Measurements from ENCODE around the gene USPL1. TPM values are rescaled to one million over a fixed set of nuclear protein-coding genes. Genes with fewer than 3 reads are reported as not detected.

The USPL1 gene
- total RNA-seq, 1 experiment from 2014 or later: 14.3 TPM

- Mint-ChIP-seq H3K27ac (no peak overlapping the region), H3K4me3 (no peak overlapping the region), H3K4me1 (no peaks in the 10 kb centered on the region), H3K9me3 (no peaks in the 10 kb centered on the region), H3K27me3 (ENCODE audit: low read depth) (no peaks in the 10 kb centered on the region), H3K36me3 (no peaks in the 10 kb centered on the region)
- ATAC-seq (peak; percentile 63), DNase-seq (ENCODE audit: low spot score) (no peak)
- ChIA-PET CTCF (no interaction called here), POLR2A (no interaction called here)
- TF ChIP-seq ATF1 (CRISPR knock-in tag; IDR thresholded peaks at IDR 0.05): no peak
- TF ChIP-seq ZNF138 (CRISPR knock-in tag; conservative IDR thresholded peaks at IDR 0.05): no peak
- TF ChIP-seq TEAD1 (CRISPR knock-in tag; IDR thresholded peaks at IDR 0.05): no peak
- TF ChIP-seq IRF2 (CRISPR knock-in tag; IDR thresholded peaks at IDR 0.05; ENCODE audit: borderline replicate concordance, low read depth): no peak
- TF ChIP-seq ATF6 (CRISPR knock-in tag; IDR thresholded peaks at IDR 0.05): no peak
- no peak for TF ChIP-seq ZSCAN18 (CRISPR knock-in tag; IDR thresholded peaks at IDR 0.05)
- TF ChIP-seq SMAD3 (CRISPR knock-in tag; IDR thresholded peaks at IDR 0.05; ENCODE audit: borderline replicate concordance): no peak
- TF ChIP-seq AFF4 (CRISPR knock-in tag; IDR thresholded peaks at IDR 0.05; ENCODE audit: borderline replicate concordance): no peak
- TF ChIP-seq PRRX2 (CRISPR knock-in tag; IDR thresholded peaks at IDR 0.05): no peak
- no peak for TF ChIP-seq NR2C2 (CRISPR knock-in tag; IDR thresholded peaks at IDR 0.05)
- no peak for TF ChIP-seq GTF2I (CRISPR knock-in tag; conservative IDR thresholded peaks at IDR 0.05)
- TF ChIP-seq NR1H2 (CRISPR knock-in tag; IDR thresholded peaks at IDR 0.05): no peak
- no peak for TF ChIP-seq MXD4 (CRISPR knock-in tag; IDR thresholded peaks at IDR 0.05; ENCODE audit: borderline replicate concordance)
- no peak for TF ChIP-seq E2F1 (CRISPR knock-in tag; IDR thresholded peaks at IDR 0.05)
- TF ChIP-seq ZBTB21 (CRISPR knock-in tag; IDR thresholded peaks at IDR 0.05; ENCODE audit: borderline replicate concordance): no peak
- TF ChIP-seq ZNF512 (CRISPR knock-in tag; IDR thresholded peaks at IDR 0.05; ENCODE audit: borderline replicate concordance): no peak
- no peak for TF ChIP-seq MAX (CRISPR knock-in tag; IDR thresholded peaks at IDR 0.05)
Observed at GRCh38 chr13:30666113-30666512, 48.4 kb downstream of the USPL1 start.

Data from WTC11 (cell line).